Vagina (tissue), 2 donors: ENCODE measurements around the gene ELMO1.

ENCODE experiments used
- POLR2AphosphoS5 ChIP-seq, 2 donors: sonication (generic); formaldehyde crosslinking; IDR thresholded peaks; one replicate each; pipeline ENCODE4 v1.9.0; 2017; ENCODE audit warnings: antibody characterized with exemption in 2 of 2, mild to moderate bottlenecking in 2 of 2, low read depth in 1 of 2; ENCODE audit not compliant: insufficient read depth in 1 of 2
- TF ChIP-seq, protein P1 (sequence below), 3 experiments: fragments of 450-650 bp in 2 of 3; fragments of 200-600 bp in 1 of 3; sonication (generic) in 1 of 3; IDR thresholded peaks; one replicate each; pipeline ENCODE4 v1.5.1; 2017 to 2019; ENCODE audit warnings: antibody characterized with exemption in 3 of 3, mild to moderate bottlenecking in 2 of 3, moderate library complexity in 2 of 3

DNA sequence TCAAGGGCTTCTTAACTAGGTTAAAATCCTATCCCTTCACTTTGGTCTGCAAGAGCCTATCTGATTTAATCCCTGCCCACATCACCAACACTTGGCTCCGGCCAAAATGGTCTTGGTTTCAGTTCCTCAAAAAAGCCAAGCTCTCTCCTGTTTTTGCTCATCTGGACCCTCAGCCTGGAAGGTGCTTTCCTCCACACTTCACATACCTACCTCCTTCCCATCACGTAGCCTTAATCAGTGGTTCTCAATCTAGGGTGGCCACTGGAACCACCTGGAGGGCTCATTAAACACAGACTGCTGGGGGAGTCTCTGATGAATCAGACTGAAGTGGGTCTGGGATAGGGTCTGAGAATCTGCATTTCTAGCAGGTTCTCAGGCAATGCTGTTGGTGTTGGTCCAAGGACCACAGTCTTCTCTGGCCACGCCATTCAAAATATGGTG, 497.4 kb downstream of the ELMO1 start:
- TF ChIP-seq, protein P1, sequence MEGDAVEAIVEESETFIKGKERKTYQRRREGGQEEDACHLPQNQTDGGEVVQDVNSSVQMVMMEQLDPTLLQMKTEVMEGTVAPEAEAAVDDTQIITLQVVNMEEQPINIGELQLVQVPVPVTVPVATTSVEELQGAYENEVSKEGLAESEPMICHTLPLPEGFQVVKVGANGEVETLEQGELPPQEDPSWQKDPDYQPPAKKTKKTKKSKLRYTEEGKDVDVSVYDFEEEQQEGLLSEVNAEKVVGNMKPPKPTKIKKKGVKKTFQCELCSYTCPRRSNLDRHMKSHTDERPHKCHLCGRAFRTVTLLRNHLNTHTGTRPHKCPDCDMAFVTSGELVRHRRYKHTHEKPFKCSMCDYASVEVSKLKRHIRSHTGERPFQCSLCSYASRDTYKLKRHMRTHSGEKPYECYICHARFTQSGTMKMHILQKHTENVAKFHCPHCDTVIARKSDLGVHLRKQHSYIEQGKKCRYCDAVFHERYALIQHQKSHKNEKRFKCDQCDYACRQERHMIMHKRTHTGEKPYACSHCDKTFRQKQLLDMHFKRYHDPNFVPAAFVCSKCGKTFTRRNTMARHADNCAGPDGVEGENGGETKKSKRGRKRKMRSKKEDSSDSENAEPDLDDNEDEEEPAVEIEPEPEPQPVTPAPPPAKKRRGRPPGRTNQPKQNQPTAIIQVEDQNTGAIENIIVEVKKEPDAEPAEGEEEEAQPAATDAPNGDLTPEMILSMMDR (IDR thresholded peaks at IDR 0.05), result no peak
- no peak for TF ChIP-seq POLR2AphosphoS5 (IDR thresholded peaks at IDR 0.05; ENCODE audit: insufficient read depth in 1 of 2, low read depth in 1 of 2)
